ENCODE measurements around the gene MRPS11. TPM values are rescaled to one million over a fixed set of nuclear protein-coding genes. Genes with fewer than 3 reads are reported as not detected.

MRPS11 gene
- polyA plus RNA-seq, 2 of the 4 experiments (the other 2 are of a cell fraction), result 99.0 to 122 TPM

DNA sequence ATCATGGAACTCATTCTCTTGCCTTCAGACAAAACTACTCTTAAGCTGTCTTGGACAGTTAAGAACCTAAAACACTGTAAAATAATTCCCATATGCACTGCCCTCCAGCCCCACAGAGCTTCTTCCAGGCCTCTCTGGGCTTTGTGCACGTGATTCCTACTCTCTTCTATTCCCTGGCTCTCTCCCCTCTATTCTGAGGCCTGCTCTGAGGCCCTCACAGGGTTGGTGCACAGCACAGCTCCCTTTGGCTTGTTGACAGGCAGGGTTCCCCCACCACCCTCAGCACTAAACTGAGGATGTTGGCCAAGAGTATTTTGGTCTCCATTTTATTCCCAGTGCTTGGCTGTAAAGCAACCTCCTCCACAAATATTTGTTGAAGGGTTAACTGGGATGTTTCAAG lies 13.9 kb upstream of the MRPS11 start:
- ChIA-PET POLR2A (no interaction called here), CTCF (interaction anchor here (1.9 to 12.9 kb wide), 6 partner anchors 9 to 1829 kb away, joined by 7 to 201 read pairs (median 16); partner anchors contain the start of gene NTRK3)
- FAIRE-seq (no peak), DNase-seq (ENCODE audit: low read depth in 1 of 2, low spot score in 1 of 2) (no peak), ATAC-seq (no peak)
- Histone ChIP-seq H3K4me2 (no peak overlapping the region), H3K9me3 (no peaks in the 10 kb centered on the region), H3K27ac (peak overlapping the region in 1 of 2 experiments; percentile 23; a peak in 1 of 6 replicates), H3K4me3 (no peak overlapping the region), H3K4me1 (peaks cover 13% of the 10 kb centered on the region)
- WGBS (ENCODE audit: missing lambda C conversion rate), result 19% methylated on average over 1 of the region's 1 CpG
- TF ChIP-seq FOSB (CRISPR knock-in tag; IDR thresholded peaks at IDR 0.05), result no peak
- TF ChIP-seq, protein P1, sequence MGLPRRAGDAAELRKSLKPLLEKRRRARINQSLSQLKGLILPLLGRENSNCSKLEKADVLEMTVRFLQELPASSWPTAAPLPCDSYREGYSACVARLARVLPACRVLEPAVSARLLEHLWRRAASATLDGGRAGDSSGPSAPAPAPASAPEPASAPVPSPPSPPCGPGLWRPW (IDR thresholded peaks at IDR 0.05), result no peak
- no peak for TF ChIP-seq KDM5A (IDR thresholded peaks at IDR 0.05)

DNA sequence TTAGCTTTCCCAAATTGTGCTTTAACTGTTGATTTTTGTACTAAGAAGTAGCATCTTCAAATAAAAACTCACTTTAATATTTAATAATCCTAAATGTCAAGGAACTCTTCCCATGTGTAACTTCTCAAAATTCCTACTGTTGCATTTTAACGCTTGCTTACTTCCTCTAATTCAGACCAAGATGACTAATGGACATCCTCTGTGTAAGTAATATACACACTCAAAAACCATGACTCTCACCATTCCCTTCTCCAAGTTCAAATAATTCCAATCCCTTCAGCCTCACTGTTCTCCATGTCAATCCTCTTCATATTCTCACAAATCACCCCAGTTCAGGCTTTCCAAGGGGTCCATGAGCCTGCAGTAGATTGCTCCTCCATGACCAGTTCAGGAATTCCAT lies 13.3 kb upstream of the MRPS11 start:
- POLR2A ChIA-PET, result interaction anchor here (3.1 kb wide), 1 partner anchor 12 kb away, joined by 29 read pairs; the partner anchor contains the start of genes MRPL46 and MRPS11
- FAIRE-seq, result no peak
- CTCF ChIA-PET, result interaction anchor here (0.6 to 12.9 kb wide), 23 partner anchors 8 to 1830 kb away, joined by 3 to 201 read pairs (median 4); partner anchors contain the start of genes MRPL46, MRPS11 and NTRK3

DNA sequence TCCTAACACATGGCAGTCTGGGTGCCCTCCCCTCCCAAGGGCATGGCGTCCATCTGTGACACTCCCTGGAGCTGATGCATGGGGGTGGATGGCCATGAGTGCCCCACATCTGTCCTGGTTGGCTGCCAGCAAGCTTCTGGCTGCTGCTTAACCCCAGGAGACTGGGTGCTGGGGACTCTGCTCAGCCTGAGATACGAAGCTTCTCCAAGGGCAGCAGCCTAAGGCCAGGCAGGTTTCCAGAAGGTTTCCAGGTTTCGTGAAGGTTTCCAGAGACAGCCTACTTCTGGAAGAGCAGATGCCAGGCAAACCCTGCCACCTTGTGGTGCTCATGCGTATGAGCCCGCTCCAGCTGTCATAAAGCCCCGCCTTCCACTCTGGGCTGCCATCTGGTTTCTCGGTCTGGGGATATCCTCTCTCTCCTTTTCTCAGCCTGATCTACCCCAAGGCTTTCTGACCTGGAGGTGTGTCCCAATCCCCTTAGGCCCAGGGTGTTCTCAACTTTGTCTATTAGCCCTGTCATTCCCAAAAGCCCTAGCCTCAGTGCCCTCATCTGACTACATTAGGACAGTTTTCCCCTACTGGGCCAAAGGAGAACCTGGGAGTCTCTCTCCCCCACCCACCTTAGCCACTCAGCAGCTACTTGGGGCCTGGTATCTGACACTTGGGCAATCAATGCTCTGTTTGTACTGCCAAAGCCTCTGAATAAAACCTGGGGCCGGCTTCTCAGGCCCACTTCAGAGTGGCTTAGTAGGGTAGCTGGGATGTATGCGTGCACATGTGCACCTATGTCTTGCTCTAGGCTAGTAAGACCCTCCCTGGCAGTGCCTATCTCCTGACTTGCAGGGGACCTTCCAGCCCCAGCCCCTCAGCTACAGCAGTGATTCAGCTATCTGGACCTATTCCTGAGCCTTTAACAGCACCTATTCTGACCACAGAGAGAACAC lies 12.4 kb upstream of the MRPS11 start:
- 19% methylated on average over 8 of the region's 9 CpGs for WGBS (ENCODE audit: missing lambda C conversion rate)
- CTCF ChIA-PET, result interaction anchor here (0.6 to 12.9 kb wide), 28 partner anchors 8 to 1831 kb away, joined by 3 to 201 read pairs (median 4); partner anchors contain the start of genes MRPL46, MRPS11 and NTRK3
- TF ChIP-seq, protein P1 (IDR thresholded peaks at IDR 0.05), result no peak
- TF ChIP-seq RAD21 (conservative IDR thresholded peaks at IDR 0.05 in 1 of 2, IDR thresholded peaks at IDR 0.05 in 1 of 2) (peak; percentile 86 to 88), ZSCAN20 (CRISPR knock-in tag; IDR thresholded peaks at IDR 0.05) (no peak), E2F6 (IDR thresholded peaks at IDR 0.05; ENCODE audit: borderline replicate concordance, low read depth) (no peak), POLR2A (IDR thresholded peaks at IDR 0.05; ENCODE audit: low read length) (no peak), EP300 (IDR thresholded peaks at IDR 0.05) (no peak), SMC3 (IDR thresholded peaks at IDR 0.05) (peak; percentile 86), MAZ (IDR thresholded peaks at IDR 0.05; ENCODE audit: borderline replicate concordance, low read depth, low read length) (no peak)
- TF ChIP-seq, protein P2, sequence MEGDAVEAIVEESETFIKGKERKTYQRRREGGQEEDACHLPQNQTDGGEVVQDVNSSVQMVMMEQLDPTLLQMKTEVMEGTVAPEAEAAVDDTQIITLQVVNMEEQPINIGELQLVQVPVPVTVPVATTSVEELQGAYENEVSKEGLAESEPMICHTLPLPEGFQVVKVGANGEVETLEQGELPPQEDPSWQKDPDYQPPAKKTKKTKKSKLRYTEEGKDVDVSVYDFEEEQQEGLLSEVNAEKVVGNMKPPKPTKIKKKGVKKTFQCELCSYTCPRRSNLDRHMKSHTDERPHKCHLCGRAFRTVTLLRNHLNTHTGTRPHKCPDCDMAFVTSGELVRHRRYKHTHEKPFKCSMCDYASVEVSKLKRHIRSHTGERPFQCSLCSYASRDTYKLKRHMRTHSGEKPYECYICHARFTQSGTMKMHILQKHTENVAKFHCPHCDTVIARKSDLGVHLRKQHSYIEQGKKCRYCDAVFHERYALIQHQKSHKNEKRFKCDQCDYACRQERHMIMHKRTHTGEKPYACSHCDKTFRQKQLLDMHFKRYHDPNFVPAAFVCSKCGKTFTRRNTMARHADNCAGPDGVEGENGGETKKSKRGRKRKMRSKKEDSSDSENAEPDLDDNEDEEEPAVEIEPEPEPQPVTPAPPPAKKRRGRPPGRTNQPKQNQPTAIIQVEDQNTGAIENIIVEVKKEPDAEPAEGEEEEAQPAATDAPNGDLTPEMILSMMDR (IDR thresholded peaks at IDR 0.05), result peak; percentile 83

More for the DNA sequence above, 13.3 kb upstream of the MRPS11 start:
- DNase-seq (ENCODE audit: low read depth in 1 of 2, low spot score in 1 of 2), result no peak
- TF ChIP-seq ESRRA (IDR thresholded peaks at IDR 0.05; ENCODE audit: borderline replicate concordance, low read length) (no peak), SMC3 (IDR thresholded peaks at IDR 0.05) (no peak), FOSB (CRISPR knock-in tag; IDR thresholded peaks at IDR 0.05) (no peak), HOXB13 (CRISPR knock-in tag; IDR thresholded peaks at IDR 0.05; ENCODE audit: low read depth) (no peak), NR3C1 (IDR thresholded peaks at IDR 0.05) (no peak), RCOR1 (IDR thresholded peaks at IDR 0.05; ENCODE audit: low read depth, low read length) (no peak), JUN (IDR thresholded peaks at IDR 0.05) (no peak), EP300 (IDR thresholded peaks at IDR 0.05) (no peak), CBX2 (IDR thresholded peaks at IDR 0.05; ENCODE audit: borderline replicate concordance, low read depth) (no peak), USF2 (IDR thresholded peaks at IDR 0.05) (no peak), NFE2L2 (conservative IDR thresholded peaks at IDR 0.05; ENCODE audit: low read length) (no peak), SREBF2 (IDR thresholded peaks at IDR 0.05) (no peak), FOXS1 (CRISPR knock-in tag; IDR thresholded peaks at IDR 0.05) (no peak), RAD21 (conservative IDR thresholded peaks at IDR 0.05 in 1 of 2, IDR thresholded peaks at IDR 0.05 in 1 of 2) (no peak)
- TF ChIP-seq, protein P3, sequence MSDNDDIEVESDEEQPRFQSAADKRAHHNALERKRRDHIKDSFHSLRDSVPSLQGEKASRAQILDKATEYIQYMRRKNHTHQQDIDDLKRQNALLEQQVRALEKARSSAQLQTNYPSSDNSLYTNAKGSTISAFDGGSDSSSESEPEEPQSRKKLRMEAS (IDR thresholded peaks at IDR 0.05), result no peak
- TF ChIP-seq, protein P1 (IDR thresholded peaks at IDR 0.05), result no peak
- TF ChIP-seq, protein P4, sequence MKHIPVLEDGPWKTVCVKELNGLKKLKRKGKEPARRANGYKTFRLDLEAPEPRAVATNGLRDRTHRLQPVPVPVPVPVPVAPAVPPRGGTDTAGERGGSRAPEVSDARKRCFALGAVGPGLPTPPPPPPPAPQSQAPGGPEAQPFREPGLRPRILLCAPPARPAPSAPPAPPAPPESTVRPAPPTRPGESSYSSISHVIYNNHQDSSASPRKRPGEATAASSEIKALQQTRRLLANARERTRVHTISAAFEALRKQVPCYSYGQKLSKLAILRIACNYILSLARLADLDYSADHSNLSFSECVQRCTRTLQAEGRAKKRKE (CRISPR knock-in tag; IDR thresholded peaks at IDR 0.05; ENCODE audit: low read depth), result no peak
- Histone ChIP-seq H3K4me2 (no peak overlapping the region; the same call in 2 of the 3 replicates), H3K4me3 (no peak overlapping the region), H3K4me1 (peaks cover 13% of the 10 kb centered on the region), H3K27ac (peak overlapping the region in 1 of 2 experiments; percentile 61; a peak in 3 of 6 replicates), H3K9me3 (no peaks in the 10 kb centered on the region)
- WGBS (ENCODE audit: missing lambda C conversion rate), result 81% methylated on average over 1 of the region's 1 CpG
- ATAC-seq, result no peak

More for the DNA sequence above, 12.4 kb upstream of the MRPS11 start:
- Histone ChIP-seq H3K4me1 (peaks cover 10% of the 10 kb centered on the region), H3K9me3 (no peaks in the 10 kb centered on the region), H3K4me2 (peak overlapping the region; percentile 33), H3K4me3 (no peak overlapping the region), H3K27ac (peak overlapping the region; percentile 14 to 61; a peak in 3 of 6 replicates)
- ATAC-seq (peak; percentile 90 to 96), DNase-seq (ENCODE audit: low read depth in 1 of 2, low spot score in 1 of 2) (peak; percentile 78 to 84), FAIRE-seq (peak; percentile 95)
- POLR2A ChIA-PET, result interaction anchor here (3.1 kb wide), 1 partner anchor 12 kb away, joined by 29 read pairs; the partner anchor contains the start of genes MRPL46 and MRPS11

All from A549 (cell line).